NCI-H748 treated with DMSO at 0.1 percent for 48 hours (cell line): ENCODE data around the gene ZMIZ1.

ENCODE experiments used
- DNase-seq: peaks from one replicate; lab custom pipeline; 2025; lab: John Stamatoyannopoulos, UW

The ZMIZ1 gene

GRCh38 chr10:79097021-79097872 lies 28.5 kb downstream of the ZMIZ1 start:
- DNase-seq, result no peak

GRCh38 chr10:79098061-79098460 lies 29.3 kb downstream of the ZMIZ1 start:
- DNase-seq, result no peak

- DNase-seq, result no peak
Observed at GRCh38 chr10:79098596-79099015, 29.8 kb downstream of the ZMIZ1 start.

- no peak for DNase-seq
Observed at GRCh38 chr10:79099898-79100448, 31.2 kb downstream of the ZMIZ1 start.

GRCh38 chr10:79100771-79101170 lies 32.0 kb downstream of the ZMIZ1 start:
- no peak for DNase-seq

GRCh38 chr10:79101560-79102497 lies 33.1 kb downstream of the ZMIZ1 start:
- no peak for DNase-seq

GRCh38 chr10:79102498-79102874 lies 33.7 kb downstream of the ZMIZ1 start:
- DNase-seq, result no peak

GRCh38 chr10:79103129-79103528 lies 34.4 kb downstream of the ZMIZ1 start:
- DNase-seq, result no peak

GRCh38 chr10:79103585-79103984 lies 34.8 kb downstream of the ZMIZ1 start:
- DNase-seq, result no peak

GRCh38 chr10:79105150-79105739 lies 36.5 kb downstream of the ZMIZ1 start:
- no peak for DNase-seq

GRCh38 chr10:79105818-79106217 lies 37.1 kb downstream of the ZMIZ1 start:
- no peak for DNase-seq

GRCh38 chr10:79106256-79107050 lies 37.7 kb downstream of the ZMIZ1 start:
- no peak for DNase-seq

GRCh38 chr10:79107736-79108264 lies 39.0 kb downstream of the ZMIZ1 start:
- DNase-seq, result no peak

- DNase-seq, result no peak
Observed at GRCh38 chr10:79108728-79109127, 40.0 kb downstream of the ZMIZ1 start.

GRCh38 chr10:79111427-79111826 lies 42.7 kb downstream of the ZMIZ1 start:
- no peak for DNase-seq

- no peak for DNase-seq
Observed at GRCh38 chr10:79111846-79112614, 43.3 kb downstream of the ZMIZ1 start.

- no peak for DNase-seq
Observed at GRCh38 chr10:79112881-79113431, 44.2 kb downstream of the ZMIZ1 start.

- DNase-seq, result no peak
Observed at GRCh38 chr10:79113827-79114226, 45.1 kb downstream of the ZMIZ1 start.

GRCh38 chr10:79115302-79115701 lies 46.5 kb downstream of the ZMIZ1 start:
- no peak for DNase-seq

GRCh38 chr10:79116368-79116767 lies 47.6 kb downstream of the ZMIZ1 start:
- no peak for DNase-seq
